ENCODE data around the gene RAD51. TPM values are rescaled to one million over a fixed set of nuclear protein-coding genes. Genes with fewer than 3 reads are reported as not detected.

RAD51 gene
- total RNA-seq, 2 donors from 2014 or later = 2.3 TPM; not detected in 1

GRCh38 chr15:40691737-40692136 is 3.2 kb upstream of the RAD51 start:
- WGBS, 2 donors = 68 to 85% methylated on average over 4 of the region's 4 CpGs
- Histone ChIP-seq H3K4me3 (no peak overlapping the region), H3K27ac (no peak overlapping the region), H3K27me3 (no peaks in the 10 kb centered on the region), H3K4me1 (peaks cover 18% of the 10 kb centered on the region), H3K36me3 (replicated peaks in 1 of 2; ENCODE audit: insufficient read depth in 1 of 2, low read depth in 2 of 2) (peaks cover 0 to 1% of the 10 kb centered on the region in 2 donors), H3K9me3 (no peaks in the 10 kb centered on the region)
- ATAC-seq = no peak
- DNase-seq = no peak
- no peak for TF ChIP-seq CTCF (IDR thresholded peaks at IDR 0.05)
- intact Hi-C loops (cut with DNase I) = loop anchor here (10.0 kb wide), 1 partner anchor 83 kb away; no protein-coding TSS in a partner anchor

GRCh38 chr15:40693904-40694687 is 878 bp upstream of the RAD51 start:
- H3K27me3 ChIP-seq = no peaks in the 10 kb centered on the region
- no peak for TF ChIP-seq POLR2A (IDR thresholded peaks at IDR 0.05)
- TF ChIP-seq CTCF (IDR thresholded peaks at IDR 0.05) = peak in 1 of 7 experiments; percentile 5
- H3K9me3 ChIP-seq = no peaks in the 10 kb centered on the region
- WGBS, 2 donors = 24 to 30% methylated on average over 28 to 31 of the region's 31 CpGs
- intact Hi-C loops (cut with DNase I) = loop anchor here (10.0 kb wide), 1 partner anchor 81 kb away; no protein-coding TSS in a partner anchor
- peak overlapping the region; percentile 94 to 100 (median 98) for H3K27ac ChIP-seq
- peak overlapping the region; percentile 44 to 59 for H3K4me3 ChIP-seq
- H3K36me3 ChIP-seq (replicated peaks in 1 of 2; ENCODE audit: insufficient read depth in 1 of 2, low read depth in 2 of 2) = peaks cover 0 to 1% of the 10 kb centered on the region in 2 donors
- H3K4me1 ChIP-seq = peaks cover 18% of the 10 kb centered on the region
- DNase-seq (no peak), ATAC-seq (peak; percentile 22)

GRCh38 chr15:40695469-40695890 is 506 bp downstream of the RAD51 start:
- DNase-seq (no peak), ATAC-seq (peak; percentile 11)
- Histone ChIP-seq H3K27ac (peak overlapping the region in 3 of 4 donors; percentile 94 to 98 (median 98)), H3K36me3 (replicated peaks in 1 of 2; ENCODE audit: insufficient read depth in 1 of 2, low read depth in 2 of 2) (peaks cover 0 to 1% of the 10 kb centered on the region in 2 donors), H3K9me3 (no peaks in the 10 kb centered on the region), H3K4me1 (peaks cover 18% of the 10 kb centered on the region), H3K27me3 (no peaks in the 10 kb centered on the region), H3K4me3 (peak overlapping the region; percentile 44 to 59)
- TF ChIP-seq POLR2A (IDR thresholded peaks at IDR 0.05) (no peak), CTCF (IDR thresholded peaks at IDR 0.05) (no peak)
- intact Hi-C loops (cut with DNase I) = loop anchor here (10.0 kb wide), 1 partner anchor 79 kb away; no protein-coding TSS in a partner anchor
- 0 to 2% methylated on average over 4 to 24 of the region's 24 CpGs for WGBS, 2 donors

- no peak for TF ChIP-seq CTCF (IDR thresholded peaks at IDR 0.05)
- no peak for TF ChIP-seq POLR2A (IDR thresholded peaks at IDR 0.05)
- DNase-seq (no peak), ATAC-seq (no peak)
- H3K27me3 ChIP-seq = no peaks in the 10 kb centered on the region
- H3K9me3 ChIP-seq = no peaks in the 10 kb centered on the region
- H3K4me1 ChIP-seq = peaks cover 18% of the 10 kb centered on the region
- peaks cover 0 to 1% of the 10 kb centered on the region in 2 donors for H3K36me3 ChIP-seq (replicated peaks in 1 of 2; ENCODE audit: insufficient read depth in 1 of 2, low read depth in 2 of 2)
- no peak overlapping the region for H3K27ac ChIP-seq
- WGBS, 2 donors = 84 to 85% methylated on average over 11 of the region's 11 CpGs
- no peak overlapping the region for H3K4me3 ChIP-seq
- intact Hi-C loops (cut with DNase I) = loop anchor here (10.0 kb wide), 1 partner anchor 79 kb away; no protein-coding TSS in a partner anchor
These were observed 1.3 kb downstream of the RAD51 start for GRCh38 chr15:40696228-40696627.
